Mesenchymal stem cell (in vitro differentiated cells and primary cell): ENCODE data around the gene SH3PXD2A.

Experiments
- DNase-seq: peaks from one replicate; pipeline ENCODE4 v3.0.0-alpha.2; 2013
- H2AFZ ChIP-seq: one replicate; pipeline ENCODE4 v1.6.1; 2013; ENCODE audit warnings: low read depth, mild to moderate bottlenecking, control low read depth, inconsistent platforms, low read length, moderate library complexity
- H2AK5ac ChIP-seq: 2 replicates; pipeline ENCODE4 v1.6.1; 2013; ENCODE audit warnings: low read length, moderate library complexity, mild to moderate bottlenecking, inconsistent platforms; ENCODE audit not compliant: severe bottlenecking
- H2BK120ac ChIP-seq: one replicate; pipeline ENCODE4 v1.6.1; 2013; ENCODE audit warnings: low read depth, mild to moderate bottlenecking, inconsistent platforms, low read length, moderate library complexity
- H2BK12ac ChIP-seq, 2 experiments: one replicate each; pipeline ENCODE4 v1.6.1; 2013; ENCODE audit warnings: inconsistent platforms in 2 of 2, low read length in 2 of 2, mild to moderate bottlenecking in 2 of 2, moderate library complexity in 2 of 2, control low read depth in 1 of 2
- H2BK15ac ChIP-seq: one replicate; pipeline ENCODE4 v1.6.1; 2013; ENCODE audit warnings: mild to moderate bottlenecking, low read depth, inconsistent platforms; ENCODE audit not compliant: poor library complexity, severe bottlenecking
- H2BK5ac ChIP-seq: 2 replicates; pipeline ENCODE4 v1.6.1; 2013; ENCODE audit warnings: low read depth, mild to moderate bottlenecking, low read length, control low read depth, inconsistent platforms; ENCODE audit not compliant: poor library complexity, severe bottlenecking
- H3K14ac ChIP-seq, 2 experiments: one replicate each; pipeline ENCODE4 v1.6.1; 2013; ENCODE audit warnings: inconsistent platforms in 2 of 2, low read length in 2 of 2, control low read depth in 1 of 2, mild to moderate bottlenecking in 1 of 2, moderate library complexity in 1 of 2
- H3K18ac ChIP-seq, 2 experiments: one replicate each; pipeline ENCODE4 v1.6.1; 2013; ENCODE audit warnings: inconsistent platforms in 2 of 2, low read length in 2 of 2, control low read depth in 1 of 2, low read depth in 1 of 2, mild to moderate bottlenecking in 1 of 2
- H3K23ac ChIP-seq, 2 experiments: one replicate each; pipeline ENCODE4 v1.6.1; 2013; ENCODE audit warnings: inconsistent platforms in 2 of 2, low read length in 2 of 2, mild to moderate bottlenecking in 2 of 2, moderate library complexity in 2 of 2, control low read depth in 1 of 2
- H3K27ac ChIP-seq: 2 replicates; pipeline ENCODE4 v1.5.1; 2013; ENCODE audit warnings: mild to moderate bottlenecking, moderate library complexity, low read length, control low read depth, inconsistent platforms; ENCODE audit not compliant: poor library complexity, severe bottlenecking
- H3K27me3 ChIP-seq, 2 experiments: 2 replicates each; pipeline versions ENCODE4 v1.6.1 to v1.7.0; 2013; ENCODE audit warnings: low read length in 2 of 2, mild to moderate bottlenecking in 2 of 2, moderate library complexity in 2 of 2, control low read depth in 1 of 2, inconsistent platforms in 1 of 2; ENCODE audit not compliant: control insufficient read depth in 1 of 2, insufficient read depth in 1 of 2
- H3K36me3 ChIP-seq, 2 experiments: 2 replicates each; pipeline versions ENCODE4 v1.6.1 to v1.7.0; 2013; ENCODE audit warnings: low read length in 2 of 2, control low read depth in 1 of 2, inconsistent platforms in 1 of 2, low read depth in 1 of 2, mild to moderate bottlenecking in 1 of 2; ENCODE audit not compliant: insufficient read depth in 2 of 2, control insufficient read depth in 1 of 2
- H3K4ac ChIP-seq, 2 experiments: one replicate each; pipeline ENCODE4 v1.6.1; 2013; ENCODE audit warnings: inconsistent platforms in 2 of 2, low read length in 2 of 2, mild to moderate bottlenecking in 2 of 2, moderate library complexity in 2 of 2, control low read depth in 1 of 2, low read depth in 1 of 2
- H3K4me1 ChIP-seq: 2 replicates; pipeline ENCODE4 v1.6.1; 2013; ENCODE audit warnings: low read depth, low read length, control low read depth; ENCODE audit not compliant: control insufficient read depth, insufficient read depth
- H3K4me2 ChIP-seq: 2 replicates; pipeline ENCODE4 v1.6.1; 2013; ENCODE audit warnings: low read length, mild to moderate bottlenecking, inconsistent platforms; ENCODE audit not compliant: poor library complexity, severe bottlenecking
- H3K4me3 ChIP-seq, 2 experiments: 2 replicates each; pipeline versions ENCODE4 v1.5.1 to v1.7.0; 2013; ENCODE audit warnings: low read length in 2 of 2, mild to moderate bottlenecking in 2 of 2, control low read depth in 1 of 2, low read depth in 1 of 2; ENCODE audit not compliant: insufficient read depth in 1 of 2
- H3K79me1 ChIP-seq: replicated peaks from 2 replicates; pipeline ENCODE4 v1.6.1; 2013; ENCODE audit warnings: mild to moderate bottlenecking, control low read depth, low read length, inconsistent platforms; ENCODE audit not compliant: poor library complexity, severe bottlenecking
- H3K9ac ChIP-seq: 2 replicates; pipeline ENCODE4 v1.7.0; 2013; ENCODE audit warnings: mild to moderate bottlenecking, low read length, moderate library complexity
- H3K9me3 ChIP-seq: 2 replicates; pipeline ENCODE4 v1.7.0; 2013; ENCODE audit warnings: mild to moderate bottlenecking, low read length; ENCODE audit not compliant: control insufficient read depth
- H4K8ac ChIP-seq: one replicate; pipeline ENCODE4 v1.6.1; 2013; ENCODE audit warnings: inconsistent platforms, mild to moderate bottlenecking, low read length, moderate library complexity
- H4K91ac ChIP-seq: one replicate; pipeline ENCODE4 v1.6.1; 2013; ENCODE audit warnings: mild to moderate bottlenecking, low read length, inconsistent platforms
- WGBS: methylation state at CpG from one replicate; pipeline ENCODE4 v1.1.7; 2013; ENCODE audit warnings: mixed read lengths; 5-methylcytosine and 5-hydroxymethylcytosine counted together

SH3PXD2A gene

DNA sequence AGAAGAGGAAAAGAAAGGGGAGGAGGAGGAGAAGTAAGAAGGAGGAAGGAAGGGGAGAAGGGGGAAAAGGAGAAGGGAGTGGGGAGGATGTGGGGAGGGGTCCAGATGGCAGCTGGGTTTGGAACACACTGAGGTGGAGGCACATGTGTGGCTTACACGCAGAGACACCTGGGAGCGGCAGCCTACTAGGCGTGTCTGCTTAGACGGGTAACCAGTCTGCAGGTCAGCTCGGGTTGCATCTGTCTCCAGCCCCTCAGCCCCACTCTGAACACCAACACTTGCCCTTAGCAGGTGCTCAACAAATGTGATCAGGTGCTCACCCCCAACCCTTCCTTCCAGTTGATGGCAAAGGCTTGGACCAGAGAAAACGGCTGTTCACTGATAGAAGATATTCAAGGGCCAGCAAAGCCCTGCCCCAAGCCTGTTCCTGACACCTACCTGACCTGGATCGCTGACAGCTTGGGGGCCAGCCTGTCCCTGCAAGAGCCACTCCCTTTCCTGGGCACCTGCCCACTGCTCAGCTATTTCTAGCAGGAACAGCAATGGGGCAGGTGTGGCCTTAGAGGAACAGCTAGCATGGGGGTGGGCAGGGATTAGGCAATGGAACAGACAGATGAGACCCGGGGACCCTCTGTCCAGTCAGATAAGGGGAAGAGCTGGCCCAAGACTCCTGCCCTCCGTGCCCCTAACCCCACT is 70.5 kb downstream of the SH3PXD2A start:
- H3K4me1 ChIP-seq = peaks cover 7% of the 10 kb centered on the region
- H2AK5ac ChIP-seq = no peak overlapping the region
- H3K9ac ChIP-seq = no peak overlapping the region
- H2BK5ac ChIP-seq = no peak overlapping the region
- 91% methylated on average over 9 of the region's 9 CpGs for WGBS
- H2BK12ac ChIP-seq = no peak overlapping the region
- peak overlapping the region in 1 of 2 experiments; percentile 36 for H3K14ac ChIP-seq
- no peaks in the 10 kb centered on the region for H3K36me3 ChIP-seq
- H4K8ac ChIP-seq = no peak overlapping the region
- H3K4me2 ChIP-seq = no peak overlapping the region
- no peak overlapping the region for H2AFZ ChIP-seq
- no peaks in the 10 kb centered on the region for H3K79me1 ChIP-seq
- no peak overlapping the region for H3K23ac ChIP-seq
- no peak overlapping the region for H3K27ac ChIP-seq
- H3K27me3 ChIP-seq = peaks cover 3 to 38% of the 10 kb centered on the region in 2 experiments
- H3K4ac ChIP-seq = no peak overlapping the region
- no peaks in the 10 kb centered on the region for H3K9me3 ChIP-seq
- no peak overlapping the region for H2BK120ac ChIP-seq
- DNase-seq = no peak
- peak overlapping the region; percentile 44 for H2BK15ac ChIP-seq
- H4K91ac ChIP-seq = no peak overlapping the region
- H3K4me3 ChIP-seq = no peak overlapping the region
- no peak overlapping the region for H3K18ac ChIP-seq

DNA sequence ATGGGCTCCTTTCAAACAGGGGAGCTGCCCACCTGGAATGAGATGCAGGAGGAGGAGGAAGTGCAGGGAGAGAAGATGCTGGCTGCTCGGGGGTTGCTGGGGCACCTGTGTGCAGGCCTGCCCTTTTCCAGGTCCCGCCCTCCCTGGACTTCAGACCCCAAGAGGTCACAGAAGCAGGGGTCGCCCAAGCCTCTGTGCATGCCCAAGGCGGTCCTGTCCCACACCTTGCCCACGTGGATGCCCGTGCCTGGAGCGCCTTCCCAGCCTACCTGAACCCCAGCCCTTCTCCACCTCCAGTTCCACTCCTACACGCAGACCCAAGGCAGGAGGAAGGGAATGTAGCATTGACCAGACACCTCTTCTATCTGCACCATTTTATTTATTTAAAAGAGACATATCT is 71.3 kb downstream of the SH3PXD2A start:
- Histone ChIP-seq H3K27me3 (peaks cover 3 to 38% of the 10 kb centered on the region in 2 experiments), H2AK5ac (no peak overlapping the region), H3K79me1 (no peaks in the 10 kb centered on the region), H3K27ac (no peak overlapping the region), H2BK120ac (no peak overlapping the region), H2BK12ac (no peak overlapping the region), H3K4ac (no peak overlapping the region), H3K9ac (no peak overlapping the region), H2AFZ (no peak overlapping the region), H3K23ac (no peak overlapping the region), H4K8ac (no peak overlapping the region), H3K4me1 (peaks cover 7% of the 10 kb centered on the region), H3K4me2 (no peak overlapping the region), H4K91ac (no peak overlapping the region), H3K36me3 (no peaks in the 10 kb centered on the region), H2BK5ac (no peak overlapping the region), H3K18ac (no peak overlapping the region), H3K14ac (no peak overlapping the region), H3K4me3 (no peak overlapping the region), H2BK15ac (no peak overlapping the region), H3K9me3 (no peaks in the 10 kb centered on the region)
- WGBS = 92% methylated on average over 8 of the region's 8 CpGs
- DNase-seq = no peak

DNA sequence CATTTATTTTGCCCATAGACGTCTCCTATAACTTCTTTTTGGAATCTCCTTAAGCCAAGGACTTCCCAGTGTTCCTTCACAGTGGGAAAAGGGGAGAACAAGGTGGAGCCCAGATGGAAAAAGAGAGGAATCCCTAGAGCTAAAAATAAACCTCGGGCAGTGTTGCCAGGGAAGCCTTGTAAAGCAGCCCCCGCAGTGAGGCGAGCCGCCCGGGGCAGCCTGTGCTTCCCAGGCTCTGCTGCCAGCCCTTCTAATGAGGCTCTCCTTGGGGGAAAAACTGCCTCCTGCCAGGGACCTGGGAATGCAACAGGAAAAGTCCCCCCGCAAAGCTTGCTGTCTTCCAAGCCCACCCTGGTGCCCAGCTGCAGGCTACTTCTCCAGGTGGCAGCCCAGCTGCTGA is 71.7 kb downstream of the SH3PXD2A start:
- H3K79me1 ChIP-seq = no peaks in the 10 kb centered on the region
- H4K8ac ChIP-seq = no peak overlapping the region
- H3K4me3 ChIP-seq = no peak overlapping the region
- no peak overlapping the region for H2BK12ac ChIP-seq
- peaks cover 7% of the 10 kb centered on the region for H3K4me1 ChIP-seq
- no peak overlapping the region for H3K27ac ChIP-seq
- no peak overlapping the region for H3K4ac ChIP-seq
- H3K23ac ChIP-seq = no peak overlapping the region
- H3K9ac ChIP-seq = no peak overlapping the region
- 92% methylated on average over 6 of the region's 7 CpGs for WGBS
- H2AFZ ChIP-seq = no peak overlapping the region
- no peak overlapping the region for H2BK120ac ChIP-seq
- no peak for DNase-seq
- no peak overlapping the region for H3K18ac ChIP-seq
- H2BK15ac ChIP-seq = no peak overlapping the region
- no peaks in the 10 kb centered on the region for H3K36me3 ChIP-seq
- no peak overlapping the region for H4K91ac ChIP-seq
- H2BK5ac ChIP-seq = no peak overlapping the region
- peaks cover 3 to 38% of the 10 kb centered on the region in 2 experiments for H3K27me3 ChIP-seq
- no peaks in the 10 kb centered on the region for H3K9me3 ChIP-seq
- H2AK5ac ChIP-seq = no peak overlapping the region
- no peak overlapping the region for H3K4me2 ChIP-seq
- no peak overlapping the region for H3K14ac ChIP-seq

DNA sequence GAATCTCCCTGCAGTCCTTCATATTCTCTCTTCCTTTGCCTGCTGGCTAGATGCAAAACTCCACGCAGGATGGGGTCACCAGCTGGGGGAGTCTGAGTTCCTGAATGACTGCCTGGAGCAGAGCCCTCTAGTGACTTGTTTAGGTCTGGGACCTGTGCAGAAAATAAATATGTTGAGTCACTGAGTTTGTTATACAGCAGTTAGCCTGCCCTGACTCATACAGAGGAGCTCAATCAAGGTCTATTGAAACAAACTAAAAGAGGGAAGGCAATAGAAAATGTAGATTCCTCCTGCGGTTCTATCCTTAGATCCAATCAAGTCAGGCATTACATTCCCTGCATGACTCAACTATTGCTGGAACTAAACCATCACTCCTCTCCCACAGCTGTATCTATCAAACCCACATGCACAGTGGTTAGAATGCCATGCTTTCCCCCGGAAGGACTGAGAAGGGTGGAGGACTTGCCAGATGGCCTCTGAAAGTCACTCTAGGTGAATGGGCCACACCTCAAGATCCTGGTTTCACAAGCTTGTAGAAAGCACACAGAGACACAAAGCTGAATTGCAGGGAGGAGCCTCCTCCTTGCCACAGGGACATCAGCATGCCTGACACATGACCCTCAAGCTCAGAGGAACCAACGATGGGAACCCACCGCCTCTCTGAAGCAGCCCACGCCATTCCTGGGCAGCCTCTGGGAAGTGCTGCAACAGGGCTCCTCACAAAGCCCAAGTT is 73.9 kb downstream of the SH3PXD2A start:
- WGBS = 74% methylated on average over 6 of the region's 6 CpGs

More for the DNA sequence above, 73.9 kb downstream of the SH3PXD2A start:
- Histone ChIP-seq H3K27ac (no peak overlapping the region), H4K8ac (no peak overlapping the region), H3K4ac (no peak overlapping the region), H3K14ac (no peak overlapping the region), H3K4me3 (peak overlapping the region in 1 of 2 experiments; percentile 1), H2BK12ac (peak overlapping the region in 1 of 2 experiments; percentile 38), H3K27me3 (peaks cover 3 to 22% of the 10 kb centered on the region in 2 experiments), H2AFZ (no peak overlapping the region), H3K23ac (no peak overlapping the region), H3K9me3 (no peaks in the 10 kb centered on the region), H2AK5ac (no peak overlapping the region), H3K79me1 (no peaks in the 10 kb centered on the region), H3K18ac (no peak overlapping the region), H3K4me1 (peaks cover 7% of the 10 kb centered on the region), H2BK15ac (no peak overlapping the region), H2BK120ac (no peak overlapping the region), H3K36me3 (no peaks in the 10 kb centered on the region), H2BK5ac (no peak overlapping the region), H3K4me2 (no peak overlapping the region), H3K9ac (peak overlapping the region; percentile 37), H4K91ac (no peak overlapping the region)
- DNase-seq = peak; percentile 91
